Mammary epithelial cell (primary cell): ENCODE measurements around the gene EIF2A.

Source experiments
- EZH2 ChIP-seq: IDR thresholded peaks from 2 replicates; pipeline ENCODE4 v1.6.1; 2012; ENCODE audit warnings: low read length, inconsistent platforms, borderline replicate concordance
- TF ChIP-seq, protein P1 (sequence below), 2 donors: IDR thresholded peaks in 1 of 2; conservative IDR thresholded peaks in 1 of 2; 2 replicates each; pipeline ENCODE4 v1.5.1; 2011 to 2012; ENCODE audit warnings: inconsistent platforms in 2 of 2, low read length in 2 of 2, mild to moderate bottlenecking in 2 of 2, control low read depth in 1 of 2, low read depth in 1 of 2; ENCODE audit not compliant: insufficient read depth in 1 of 2; ENCODE audit errors: extremely low read depth in 1 of 2

DNA sequence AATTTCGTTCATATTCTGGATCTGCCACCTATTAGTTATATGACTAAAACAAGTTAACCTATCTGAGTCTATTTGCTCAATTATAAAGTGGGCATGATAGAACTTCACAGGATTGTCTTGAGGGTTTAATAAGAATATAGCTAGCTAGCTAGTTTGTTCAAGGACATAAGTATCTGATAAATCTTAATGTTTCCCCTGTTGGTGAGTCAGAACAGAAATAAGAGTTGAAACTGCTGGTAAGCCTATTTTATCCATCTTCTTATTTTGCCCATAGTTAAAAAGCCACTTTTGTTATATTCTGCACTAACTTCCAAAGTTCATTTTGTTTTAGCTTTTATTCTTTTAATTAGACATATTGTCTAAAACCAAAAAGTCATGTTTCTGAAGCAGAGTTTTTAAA lies 65.9 kb downstream of the EIF2A start:
- TF ChIP-seq, protein P1, sequence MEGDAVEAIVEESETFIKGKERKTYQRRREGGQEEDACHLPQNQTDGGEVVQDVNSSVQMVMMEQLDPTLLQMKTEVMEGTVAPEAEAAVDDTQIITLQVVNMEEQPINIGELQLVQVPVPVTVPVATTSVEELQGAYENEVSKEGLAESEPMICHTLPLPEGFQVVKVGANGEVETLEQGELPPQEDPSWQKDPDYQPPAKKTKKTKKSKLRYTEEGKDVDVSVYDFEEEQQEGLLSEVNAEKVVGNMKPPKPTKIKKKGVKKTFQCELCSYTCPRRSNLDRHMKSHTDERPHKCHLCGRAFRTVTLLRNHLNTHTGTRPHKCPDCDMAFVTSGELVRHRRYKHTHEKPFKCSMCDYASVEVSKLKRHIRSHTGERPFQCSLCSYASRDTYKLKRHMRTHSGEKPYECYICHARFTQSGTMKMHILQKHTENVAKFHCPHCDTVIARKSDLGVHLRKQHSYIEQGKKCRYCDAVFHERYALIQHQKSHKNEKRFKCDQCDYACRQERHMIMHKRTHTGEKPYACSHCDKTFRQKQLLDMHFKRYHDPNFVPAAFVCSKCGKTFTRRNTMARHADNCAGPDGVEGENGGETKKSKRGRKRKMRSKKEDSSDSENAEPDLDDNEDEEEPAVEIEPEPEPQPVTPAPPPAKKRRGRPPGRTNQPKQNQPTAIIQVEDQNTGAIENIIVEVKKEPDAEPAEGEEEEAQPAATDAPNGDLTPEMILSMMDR (conservative IDR thresholded peaks at IDR 0.05 in 1 of 2, IDR thresholded peaks at IDR 0.05 in 1 of 2; ENCODE audit: extremely low read depth in 1 of 2, insufficient read depth in 1 of 2, low read depth in 1 of 2, low read length in 2 of 2): no peak
- TF ChIP-seq EZH2: no peak
